H1 (cell line): Measurements from ENCODE around the gene RHO. TPM values are rescaled to one million over a fixed set of nuclear protein-coding genes. Genes with fewer than 3 reads are reported as not detected.

Source experiments
- FOSL1 ChIP-seq: IDR thresholded peaks from 2 replicates; pipeline ENCODE4 v1.6.1; 2011; ENCODE audit warnings: mild to moderate bottlenecking, low read depth, low read length, moderate library complexity; ENCODE audit not compliant: insufficient read depth
- HDAC2 ChIP-seq, 2 experiments: fragments of 300-600 bp in 1 of 2; sonication (generic) in 1 of 2; IDR thresholded peaks; 2 replicates each; pipeline ENCODE4 v1.6.1; 2011 to 2012; ENCODE audit warnings: low read depth in 2 of 2, low read length in 2 of 2, mild to moderate bottlenecking in 2 of 2, moderate library complexity in 2 of 2, borderline replicate concordance in 1 of 2, inconsistent platforms in 1 of 2
- HDAC6 ChIP-seq: IDR thresholded peaks from one replicate; pipeline ENCODE4 v1.7.1; 2012; ENCODE audit warnings: low read depth, mild to moderate bottlenecking, inconsistent platforms, low read length, moderate library complexity
- RFX5 ChIP-seq: IDR thresholded peaks from 2 replicates; pipeline ENCODE4 v1.6.1; 2011; ENCODE audit warnings: low read depth, low read length, improper control_type of control experiment, borderline replicate concordance
- RNF2 ChIP-seq: fragments of 200-900, 300-1000 bp; sonication (generic); IDR thresholded peaks from 2 replicates; pipeline ENCODE4 v1.7.1; 2016; ENCODE audit warnings: borderline replicate concordance, low read depth, mild to moderate bottlenecking, antibody characterized with exemption, low read length; ENCODE audit not compliant: poor library complexity, severe bottlenecking; ENCODE audit errors: missing control alignments
- SAP30 ChIP-seq: fragments of 300-600 bp; sonication (generic); IDR thresholded peaks from 2 replicates; pipeline ENCODE4 v1.7.1; 2012; ENCODE audit warnings: low read length, moderate library complexity, mild to moderate bottlenecking, inconsistent platforms; ENCODE audit not compliant: insufficient read depth, insufficient replicate concordance
- SIX5 ChIP-seq: IDR thresholded peaks from 2 replicates; pipeline ENCODE4 v1.6.1; 2011; ENCODE audit warnings: mild to moderate bottlenecking, low read depth, low read length
- polyA plus RNA-seq, 7 experiments: library from polyadenylated mRNA; depleted of rRNA in 3 of 7; stranded (reverse) in 5 of 7; unstranded in 2 of 7; fragments of >200 nt in 5 of 7; fragments of 200-250 nt in 2 of 7; gene quantifications; 1 replicate in 5 of 7; 2 replicates in 1 of 7; 4 replicates in 1 of 7; pipeline versions ENCODE4 v1.2.1 to v1.2.3, GENCODE V29; 2011 to 2013; ENCODE audit warnings: missing spikeins in 2 of 7, mixed read lengths in 2 of 7
- total RNA-seq: library from RNA; stranded (reverse); fragmentation: NEBNext Ultra II Directional; extraction: Animal tissue kit (Norgen Biotek cat#: 25700); gene quantifications from 2 replicates; pipeline ENCODE4 v1.2.1, GENCODE V29; 2021
- TF ChIP-seq, protein P1 (sequence below): IDR thresholded peaks from 2 replicates; pipeline ENCODE4 v1.6.1; 2011; ENCODE audit warnings: low read length, improper control_type of control experiment

RHO gene
- total and polyA plus RNA-seq, 2 of the 8 experiments (the other 6 are each of a cell fraction or from before 2014, with no cell fraction given): not detected

- TF ChIP-seq, protein P1, sequence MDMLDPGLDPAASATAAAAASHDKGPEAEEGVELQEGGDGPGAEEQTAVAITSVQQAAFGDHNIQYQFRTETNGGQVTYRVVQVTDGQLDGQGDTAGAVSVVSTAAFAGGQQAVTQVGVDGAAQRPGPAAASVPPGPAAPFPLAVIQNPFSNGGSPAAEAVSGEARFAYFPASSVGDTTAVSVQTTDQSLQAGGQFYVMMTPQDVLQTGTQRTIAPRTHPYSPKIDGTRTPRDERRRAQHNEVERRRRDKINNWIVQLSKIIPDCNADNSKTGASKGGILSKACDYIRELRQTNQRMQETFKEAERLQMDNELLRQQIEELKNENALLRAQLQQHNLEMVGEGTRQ: no peak
- TF ChIP-seq RNF2: no peak
- TF ChIP-seq SIX5: no peak
- TF ChIP-seq HDAC2 (IDR thresholded peaks at IDR 0.05; ENCODE audit: borderline replicate concordance in 1 of 2, low read depth in 2 of 2, low read length in 2 of 2): no peak
- no peak for TF ChIP-seq SAP30
- no peak for TF ChIP-seq FOSL1
- TF ChIP-seq HDAC6: no peak
- no peak for TF ChIP-seq RFX5
Observed at GRCh38 chr3:129482721-129483120, 45.7 kb upstream of the RHO start (continued).
